IMR-90 (cell line): ENCODE data around the gene FAM110C.

Source experiments
- BHLHE40 ChIP-seq: fragments of 150-350 bp; IDR thresholded peaks from 2 replicates; pipeline ENCODE4 v1.6.1; 2016; ENCODE audit warnings: mild to moderate bottlenecking, low read depth, low read length
- CEBPB ChIP-seq: IDR thresholded peaks from 2 replicates; pipeline ENCODE4 v1.6.1; 2012; ENCODE audit warnings: low read depth, low read length, improper control_type of control experiment
- CTCF ChIP-seq: conservative IDR thresholded peaks from 2 replicates; pipeline ENCODE4 v1.5.1; 2012; ENCODE audit warnings: mild to moderate bottlenecking, low read depth, low read length, improper control_type of control experiment
- FOS ChIP-seq: fragments of 150-350 bp; IDR thresholded peaks from 2 replicates; pipeline ENCODE4 v1.6.1; 2016; ENCODE audit warnings: low read depth, low read length
- MAZ ChIP-seq: IDR thresholded peaks from 2 replicates; pipeline ENCODE4 v1.6.1; 2012; ENCODE audit warnings: low read depth, mild to moderate bottlenecking, low read length, improper control_type of control experiment, moderate library complexity, borderline replicate concordance
- MXI1 ChIP-seq: IDR thresholded peaks from 2 replicates; pipeline ENCODE4 v1.6.1; 2012; ENCODE audit warnings: low read depth, mild to moderate bottlenecking, low read length, moderate library complexity, borderline replicate concordance
- POLR2A ChIP-seq: IDR thresholded peaks from 2 replicates; pipeline ENCODE4 v1.6.1; 2012; ENCODE audit warnings: mild to moderate bottlenecking, low read depth, low read length
- RCOR1 ChIP-seq: IDR thresholded peaks from 2 replicates; pipeline ENCODE4 v1.6.1; 2012; ENCODE audit warnings: mild to moderate bottlenecking, low read length, improper control_type of control experiment; ENCODE audit not compliant: insufficient replicate concordance
- USF2 ChIP-seq: fragments of 150-350 bp; IDR thresholded peaks from 2 replicates; pipeline ENCODE4 v1.6.1; 2017; ENCODE audit warnings: mild to moderate bottlenecking, antibody characterized with exemption, low read length, low read depth

GRCh38 chr2:42788-43187 lies 3.5 kb downstream of the FAM110C start:
- no peak for TF ChIP-seq CTCF
- no peak for TF ChIP-seq RCOR1
- no peak for TF ChIP-seq POLR2A
- no peak for TF ChIP-seq USF2
- no peak for TF ChIP-seq FOS
- TF ChIP-seq MXI1, result no peak
- TF ChIP-seq MAZ, result no peak
- TF ChIP-seq CEBPB, result no peak
- no peak for TF ChIP-seq BHLHE40
